Kidney capillary endothelial cell (primary cell): ENCODE data around the gene FBXO42.
A peak's percentile ranks its signal among the peaks of the same experiment; 100 is the strongest.

Source experiments
- DNase-seq: peaks from one replicate; pipeline ENCODE4 v3.0.0-alpha.2; 2018; ENCODE audit warnings: low spot score

Gene FBXO42

DNA sequence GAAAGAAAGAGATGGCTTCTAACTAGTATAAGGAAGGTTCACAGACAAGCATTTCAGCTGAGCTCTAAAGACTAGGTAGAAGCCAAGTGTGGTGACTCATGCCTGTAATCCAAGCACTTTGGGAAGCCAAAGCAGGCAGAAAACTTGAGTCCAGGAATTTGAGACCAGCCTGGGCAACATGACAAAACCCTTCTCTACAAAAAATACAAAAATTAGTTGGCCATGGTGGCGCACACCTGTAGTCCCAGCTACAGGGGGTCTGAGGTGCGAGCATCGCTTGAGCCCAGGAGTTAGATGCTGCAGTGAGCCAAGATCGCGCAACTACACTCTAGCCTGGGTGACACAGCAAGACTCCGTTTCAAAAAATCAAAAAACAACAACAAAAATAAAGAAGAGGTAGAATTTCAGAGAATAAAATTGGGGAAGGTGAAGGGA, 27.8 kb downstream of the FBXO42 start:
- no peak for DNase-seq

DNA sequence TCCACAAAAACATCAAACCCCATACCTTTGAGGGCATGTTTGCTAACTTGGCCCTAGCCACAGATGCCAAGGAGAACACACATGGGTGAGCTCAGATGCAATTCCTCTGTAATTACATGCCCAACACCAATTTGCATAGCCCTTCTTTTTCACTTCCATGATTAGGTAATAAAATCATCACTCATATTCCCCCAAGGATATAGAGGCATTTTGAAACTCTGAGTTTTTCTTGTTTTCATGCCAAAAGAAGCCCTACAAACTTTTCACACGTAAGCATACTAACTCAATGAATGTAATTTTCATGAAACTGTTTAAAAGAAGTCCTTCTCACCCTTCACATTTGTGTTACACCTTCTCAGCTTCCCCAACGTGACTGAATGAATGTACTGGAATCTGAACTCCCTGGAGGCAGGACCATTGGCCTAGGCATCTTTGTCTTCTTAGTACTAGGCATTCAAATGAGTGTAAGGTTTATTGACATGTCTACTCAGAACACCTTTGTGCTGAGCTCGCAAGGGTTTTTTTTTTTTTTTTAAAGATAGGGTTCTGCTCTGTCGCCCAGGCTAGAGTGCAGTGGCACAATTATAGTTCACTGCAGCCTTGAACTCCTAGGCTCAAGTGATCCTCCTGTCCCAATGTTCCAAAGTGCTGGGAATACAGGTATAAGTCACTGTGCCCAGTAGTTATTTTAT, 31.0 kb downstream of the FBXO42 start:
- DNase-seq, result no peak

DNA sequence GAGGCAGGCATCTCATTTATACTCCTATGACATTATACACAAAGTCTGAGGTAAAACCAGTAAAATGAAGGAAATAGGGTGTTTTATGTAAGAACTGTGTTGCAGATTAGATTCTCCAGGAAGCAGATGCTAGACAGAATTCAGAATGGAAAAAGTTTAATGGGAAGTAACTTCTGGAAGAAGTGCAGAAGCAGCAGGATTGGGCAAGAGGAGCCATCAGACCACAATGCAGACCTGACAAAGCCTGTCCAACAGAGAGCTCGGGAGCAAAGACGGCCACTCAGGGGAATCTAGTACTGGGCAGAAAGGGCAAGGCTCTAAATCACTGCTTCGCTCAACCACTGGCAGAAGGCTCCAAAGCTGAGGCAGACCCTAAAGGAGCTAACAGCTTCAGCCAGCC, 33.7 kb downstream of the FBXO42 start:
- no peak for DNase-seq

DNA sequence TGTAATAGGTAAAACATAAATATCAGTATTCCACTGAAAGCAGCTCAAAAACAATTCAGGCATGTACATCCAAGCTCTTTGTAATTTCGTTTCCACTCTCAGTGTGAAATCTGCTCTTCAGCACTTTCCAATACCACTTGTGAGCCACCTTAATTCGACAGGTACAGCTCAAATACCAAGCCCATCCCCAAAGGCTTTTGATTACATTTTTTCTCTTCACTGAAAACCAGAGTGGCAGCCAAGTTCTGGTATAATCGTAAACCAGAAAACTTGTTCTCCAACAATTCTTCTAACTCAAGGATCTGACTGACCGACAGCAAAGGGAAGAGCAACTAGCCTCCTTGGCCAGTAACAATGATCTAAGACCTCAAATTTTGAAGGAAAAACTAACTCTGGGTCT, 36.8 kb downstream of the FBXO42 start:
- DNase-seq, result no peak

DNA sequence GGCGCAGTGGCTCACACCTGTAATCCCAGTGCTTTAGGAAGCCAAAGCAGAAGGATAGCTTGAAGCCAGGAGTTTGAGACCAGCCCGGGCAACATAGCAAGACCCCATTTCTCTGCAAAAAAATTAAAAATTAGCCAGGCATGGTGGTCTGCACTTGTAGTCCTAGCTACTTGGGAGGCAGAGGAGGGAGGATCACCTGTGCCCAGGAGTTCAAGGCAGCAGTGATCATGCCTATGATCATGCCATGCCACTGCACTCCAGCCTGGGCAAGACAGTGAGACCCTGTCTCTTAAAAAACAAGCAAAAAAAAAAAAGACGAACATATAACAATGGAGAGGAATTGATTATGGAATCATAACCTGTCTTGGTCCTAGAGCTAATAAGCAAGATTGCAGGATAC, 45.1 kb downstream of the FBXO42 start:
- no peak for DNase-seq

DNA sequence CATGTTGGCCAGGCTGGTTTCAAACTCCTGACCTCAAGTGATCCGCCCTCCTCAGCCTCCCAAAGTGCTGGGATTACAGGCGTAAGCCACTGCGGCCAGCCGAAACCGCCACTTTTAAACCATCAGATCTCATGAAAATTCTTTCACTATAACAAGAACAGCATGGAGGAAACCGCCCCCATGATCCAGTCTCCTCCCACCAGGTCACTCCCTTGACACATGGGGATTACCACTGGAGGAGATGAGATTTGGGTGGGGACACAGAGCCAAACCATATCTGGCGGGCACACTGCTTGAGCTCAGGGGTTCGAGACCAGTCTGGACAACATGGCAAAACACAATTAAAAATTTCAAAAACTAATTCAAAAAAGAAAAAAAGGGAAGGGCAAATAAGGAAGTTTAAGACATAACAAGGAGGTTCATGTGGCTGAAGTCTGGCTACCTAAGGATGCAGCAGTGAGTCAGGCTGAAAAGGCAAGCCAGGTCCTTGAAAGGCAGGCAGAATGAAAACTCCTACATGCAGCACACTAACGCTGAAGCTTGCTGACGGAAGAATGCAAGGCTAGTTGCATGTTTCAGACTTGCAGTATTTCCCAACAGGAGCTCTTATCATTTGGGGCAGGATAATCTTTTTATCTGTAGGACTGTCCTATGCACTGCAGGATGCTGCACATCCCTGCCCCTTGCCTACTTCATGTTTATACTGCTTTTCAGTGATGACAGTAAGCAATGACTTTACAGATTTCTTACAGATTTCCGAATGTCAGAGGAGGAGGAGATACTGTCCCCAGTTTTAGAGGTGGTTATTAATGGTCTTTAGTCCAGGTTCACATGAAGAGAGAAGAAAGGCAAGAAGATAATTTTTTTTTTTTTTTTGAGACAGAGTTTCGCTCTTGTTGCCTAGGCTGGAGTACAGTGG, 49.3 kb downstream of the FBXO42 start:
- no peak for DNase-seq

DNA sequence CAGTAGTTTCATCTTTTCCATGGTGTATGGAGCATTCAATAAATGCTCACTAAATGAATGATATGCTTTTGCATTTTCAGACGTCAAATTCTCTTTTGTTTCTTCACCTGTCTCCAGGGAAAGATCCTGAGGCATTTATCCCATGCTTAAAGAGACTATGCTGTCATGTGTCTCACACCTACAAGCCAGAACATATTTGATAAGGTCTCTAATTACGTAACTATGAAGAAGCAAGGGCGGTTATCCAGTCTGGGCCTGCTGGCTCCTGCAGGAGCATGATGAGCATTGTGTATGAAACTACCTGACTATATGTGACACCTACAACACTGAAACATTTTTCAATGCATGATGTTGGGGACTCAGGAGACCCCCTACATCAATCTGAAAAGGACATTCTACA, 51.8 kb downstream of the FBXO42 start:
- no peak for DNase-seq

DNA sequence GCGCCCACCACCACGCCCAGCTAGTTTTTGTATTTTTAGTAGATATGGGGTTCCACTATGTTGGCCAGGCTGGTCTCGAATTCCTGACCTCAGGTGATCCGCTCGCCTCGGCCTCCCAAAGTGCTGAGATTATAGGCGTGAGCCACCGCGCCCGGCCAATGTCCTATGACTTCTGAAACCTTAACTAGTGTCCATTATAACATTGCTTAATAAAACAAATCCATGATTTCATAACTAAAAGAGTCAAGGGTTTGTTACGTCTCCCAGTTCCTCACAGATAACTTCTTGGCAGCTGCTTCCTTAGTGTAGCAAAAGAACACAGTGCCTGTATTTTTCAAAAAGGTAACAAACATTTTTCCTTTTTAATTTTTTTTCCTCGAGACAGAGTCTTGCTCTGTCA, 53.6 kb downstream of the FBXO42 start:
- DNase-seq, result no peak

DNA sequence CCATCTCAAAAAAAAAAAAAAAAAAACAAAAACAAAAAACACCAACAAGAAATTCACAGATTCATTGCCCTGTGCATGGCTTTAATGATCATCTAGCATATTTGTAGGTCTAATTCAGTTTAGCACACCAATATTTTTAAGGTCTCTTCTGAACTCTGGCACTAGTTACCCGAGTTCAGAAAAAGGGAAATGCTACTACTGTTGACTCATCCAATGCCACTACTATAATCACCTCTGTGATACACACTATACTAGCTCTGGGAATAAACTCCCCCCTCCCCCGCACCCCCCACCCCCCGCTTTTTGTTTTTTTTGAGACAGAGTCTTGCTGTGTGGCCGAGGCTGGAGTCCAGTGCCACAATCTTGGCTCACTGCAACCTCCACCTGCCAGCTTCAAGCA, 55.6 kb downstream of the FBXO42 start:
- DNase-seq, result no peak

DNA sequence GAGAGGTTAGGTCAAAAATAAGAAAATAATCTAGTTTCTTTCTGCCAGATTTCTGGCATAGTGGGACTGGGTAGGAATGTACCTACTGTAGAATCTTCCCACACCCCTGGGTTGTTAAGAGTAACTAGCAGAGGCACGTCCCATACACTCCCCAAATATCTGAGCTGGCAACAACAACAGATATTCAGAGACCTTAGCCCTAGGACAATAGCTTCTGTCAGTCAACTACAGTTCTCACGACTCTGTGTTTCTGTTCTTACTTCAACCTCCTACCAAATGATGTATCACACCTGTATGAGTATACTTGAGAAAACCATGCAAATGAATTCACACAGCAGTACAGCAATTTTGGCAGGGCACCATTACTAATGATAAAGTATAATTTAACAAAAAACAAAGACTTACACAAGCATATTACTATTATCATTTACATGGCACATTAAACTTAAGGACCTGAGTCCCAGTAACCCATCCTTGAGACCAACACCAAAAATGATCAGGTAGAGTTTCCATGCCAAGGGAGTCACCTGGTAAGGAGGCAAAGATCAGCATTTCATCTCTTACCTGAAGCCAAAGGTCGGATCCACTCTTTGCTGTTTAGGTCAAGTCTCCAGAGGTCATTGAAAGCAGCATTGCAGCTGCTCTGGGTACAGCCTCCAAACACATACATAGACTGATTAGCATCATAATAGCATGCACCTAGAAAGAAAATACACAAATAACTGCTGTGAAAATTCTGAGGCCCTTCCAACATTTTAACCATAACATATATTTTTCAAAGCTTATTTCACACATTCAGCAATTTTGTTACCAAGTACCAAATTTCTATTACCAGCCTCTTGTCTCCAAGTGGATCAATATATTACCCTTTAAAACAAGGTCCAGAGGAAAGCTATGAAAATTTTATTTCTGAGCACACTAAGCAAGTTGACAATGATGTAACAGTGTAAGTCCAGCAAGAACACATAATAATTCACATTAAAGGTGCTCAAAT, 57.8 kb downstream of the FBXO42 start:
- no peak for DNase-seq

DNA sequence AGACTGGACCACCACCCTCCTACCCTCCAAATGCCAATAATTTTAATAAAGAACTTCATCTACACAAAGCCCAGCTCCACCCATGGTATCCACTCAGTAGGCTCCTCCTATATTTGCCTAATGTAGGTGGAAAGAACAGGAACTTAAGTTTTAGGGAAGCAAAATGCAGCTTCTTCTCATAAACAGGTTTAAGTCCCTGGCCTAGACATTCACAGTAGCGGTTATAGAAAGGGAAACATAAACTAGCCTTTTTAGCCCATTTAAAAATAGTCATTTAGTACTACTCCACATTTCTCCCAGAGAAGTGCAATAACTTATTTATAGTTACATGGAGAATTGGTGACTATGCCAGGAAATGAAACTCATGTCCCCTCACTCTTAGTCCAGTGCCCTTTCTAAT, 58.7 kb downstream of the FBXO42 start:
- peak; percentile 36 for DNase-seq

DNA sequence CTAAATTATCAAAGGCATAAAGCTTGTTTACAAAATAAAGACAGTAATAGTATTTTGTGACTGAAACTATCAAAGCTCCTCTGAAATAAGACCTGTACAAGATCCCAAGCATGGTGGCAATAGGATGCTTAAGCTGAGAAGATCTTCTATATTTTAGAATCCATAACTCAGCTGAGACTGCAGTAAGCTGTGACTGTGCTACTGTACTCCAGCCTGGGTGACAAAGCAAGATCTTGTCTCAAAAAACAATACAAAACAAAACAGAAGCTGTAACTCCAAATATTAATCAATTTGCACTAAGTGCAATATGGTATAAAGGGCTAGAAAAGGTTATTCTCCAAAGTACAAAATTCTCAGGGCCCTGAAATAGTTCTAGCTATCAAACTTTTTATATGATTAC, 59.5 kb downstream of the FBXO42 start:
- no peak for DNase-seq

DNA sequence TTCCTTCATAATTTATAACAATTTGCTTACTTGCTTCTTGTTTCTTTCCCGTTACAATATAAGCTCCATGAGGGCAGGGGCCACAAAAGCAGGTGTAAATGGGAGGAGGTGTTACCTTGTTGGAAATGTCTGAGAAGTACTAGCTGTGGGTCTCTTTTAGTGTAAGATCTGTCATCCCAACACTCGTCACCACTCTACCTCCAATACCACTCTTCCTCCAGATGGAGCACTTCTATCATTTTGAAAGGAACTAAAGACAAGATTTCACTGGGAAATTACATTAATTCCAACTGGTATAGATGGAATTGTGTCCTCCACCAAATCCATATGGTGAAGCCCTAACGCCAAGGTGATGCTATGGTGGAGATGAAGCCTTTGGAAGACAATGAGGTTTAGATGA, 62.3 kb downstream of the FBXO42 start:
- no peak for DNase-seq

DNA sequence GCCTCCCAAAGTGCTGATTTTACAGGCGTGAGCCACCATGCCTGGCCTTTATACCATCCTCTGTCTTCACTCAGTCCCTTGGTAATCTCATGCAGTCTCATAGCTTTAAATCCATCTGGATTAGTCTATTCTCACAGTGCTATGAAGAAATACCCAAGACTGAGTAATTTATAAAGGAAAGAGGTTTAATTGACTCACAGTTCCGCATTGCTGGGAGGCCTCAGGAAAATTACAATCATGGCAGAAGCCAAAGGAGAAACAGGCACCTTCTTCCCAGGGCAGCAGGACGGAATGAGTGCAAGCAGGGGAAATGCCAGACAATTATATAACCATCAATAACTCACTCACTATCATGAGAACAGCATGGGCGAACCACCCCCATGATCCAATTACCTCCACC, 66.2 kb downstream of the FBXO42 start:
- no peak for DNase-seq

DNA sequence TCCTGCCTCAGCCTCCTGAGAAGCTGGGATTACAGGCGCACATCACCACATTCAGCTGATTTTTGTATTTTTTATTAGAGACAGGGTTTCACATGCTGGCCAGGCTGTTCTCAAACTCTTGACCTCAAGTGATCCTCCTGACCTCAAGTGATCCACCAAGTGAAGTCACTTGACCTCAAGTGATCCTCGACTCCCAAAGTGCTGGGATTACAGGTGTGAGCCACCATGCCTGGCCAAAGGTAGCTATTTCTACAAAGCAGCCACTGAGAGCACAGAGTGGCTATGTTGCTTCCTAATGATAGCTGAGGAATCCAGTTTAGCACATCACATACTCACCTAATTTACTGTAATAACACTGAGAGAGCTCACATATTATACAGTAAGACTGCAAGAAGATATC, 70.5 kb downstream of the FBXO42 start:
- DNase-seq, result no peak

DNA sequence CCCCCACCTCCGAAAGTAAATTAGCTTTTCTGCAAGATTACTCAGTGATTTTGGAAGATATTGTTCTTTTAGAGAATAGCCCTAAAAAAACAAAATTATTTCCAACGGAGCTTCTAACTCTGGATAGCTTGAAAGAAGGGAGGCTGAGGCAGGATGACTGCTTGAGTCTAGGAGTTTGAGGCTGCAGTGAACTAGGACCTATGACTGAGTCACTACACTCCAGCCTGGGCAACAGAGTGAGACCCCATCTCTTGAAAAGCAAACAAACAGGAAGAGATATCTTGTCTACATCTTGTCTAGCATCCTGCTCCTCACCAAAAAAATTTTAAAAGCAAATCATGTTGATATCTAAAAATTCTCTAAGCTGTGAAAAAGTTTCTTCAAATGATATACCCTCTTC, 73.1 kb downstream of the FBXO42 start:
- no peak for DNase-seq

DNA sequence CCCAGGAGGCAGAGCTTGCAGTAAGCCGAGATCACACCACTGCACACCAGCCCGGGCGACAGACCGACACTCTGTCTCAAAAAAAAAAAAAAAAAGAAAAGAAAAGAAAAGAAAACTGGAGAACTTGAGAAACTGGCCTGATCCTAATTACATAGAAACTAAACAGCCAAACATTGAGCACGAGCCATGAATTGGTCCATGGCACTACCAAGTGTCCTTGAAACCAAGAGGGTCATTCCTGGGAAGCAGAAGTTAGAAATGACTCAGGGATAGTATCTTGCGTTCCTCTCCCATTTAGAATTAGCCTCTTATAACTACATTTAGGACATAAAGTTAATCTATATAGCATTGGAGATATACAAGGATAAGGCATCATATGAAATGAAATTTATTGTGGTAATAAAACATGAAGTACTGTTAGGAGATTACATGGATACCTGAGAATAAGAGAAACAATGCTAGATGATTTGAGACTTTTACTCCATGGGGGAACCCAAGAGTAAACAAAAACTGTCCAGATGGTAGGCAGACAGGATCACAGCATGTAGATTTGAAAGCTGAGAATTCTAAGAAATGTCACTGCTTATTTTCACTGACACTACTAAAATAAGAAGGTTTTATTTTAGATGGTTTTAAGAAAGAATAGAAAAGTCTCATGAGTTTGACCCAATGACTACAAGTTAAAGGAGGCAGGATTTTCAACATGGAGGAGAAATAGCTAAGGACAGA, 75.8 kb downstream of the FBXO42 start:
- no peak for DNase-seq

DNA sequence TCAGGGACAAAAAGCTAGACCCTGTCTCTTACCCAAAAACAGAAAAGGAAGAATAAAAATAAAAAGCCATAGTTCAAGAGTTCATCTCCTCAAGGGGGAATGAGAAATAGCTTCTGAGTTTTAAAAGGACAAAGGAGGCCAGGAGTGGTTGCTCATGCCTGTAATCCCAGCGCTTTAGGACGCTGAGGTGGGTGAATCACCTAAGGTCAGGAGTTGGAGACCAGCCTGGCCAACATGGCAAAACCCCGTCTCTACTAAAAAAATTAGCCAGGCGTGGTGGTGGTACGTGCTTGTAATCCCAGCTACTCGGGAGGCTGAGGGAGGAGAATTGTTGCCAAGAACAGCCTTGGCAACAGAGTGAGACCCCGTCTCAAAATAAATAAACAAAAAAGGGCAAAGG, 76.7 kb downstream of the FBXO42 start:
- DNase-seq, result no peak

DNA sequence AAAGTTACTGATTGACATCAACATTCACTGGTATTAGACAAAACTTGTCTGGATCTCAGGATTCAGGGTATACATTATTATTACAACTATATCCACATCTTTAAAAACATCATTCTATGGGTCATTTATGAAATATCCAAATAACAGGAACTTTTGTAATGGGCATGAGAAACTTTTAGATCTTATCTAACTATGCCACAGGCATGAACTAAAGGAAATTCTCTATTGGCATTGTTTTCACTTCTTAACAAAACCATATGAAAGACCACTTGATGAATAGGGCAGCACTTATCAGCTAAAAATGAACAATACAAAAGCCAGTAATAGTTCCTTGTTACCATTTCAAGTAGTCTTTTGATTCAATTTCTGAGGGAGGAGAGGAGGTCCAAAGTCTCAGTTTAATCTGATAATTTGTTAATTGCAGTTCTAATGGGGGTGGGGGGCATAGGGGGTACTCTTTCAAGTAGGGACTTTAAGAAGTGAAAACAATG, 84.5 kb downstream of the FBXO42 start:
- no peak for DNase-seq

DNA sequence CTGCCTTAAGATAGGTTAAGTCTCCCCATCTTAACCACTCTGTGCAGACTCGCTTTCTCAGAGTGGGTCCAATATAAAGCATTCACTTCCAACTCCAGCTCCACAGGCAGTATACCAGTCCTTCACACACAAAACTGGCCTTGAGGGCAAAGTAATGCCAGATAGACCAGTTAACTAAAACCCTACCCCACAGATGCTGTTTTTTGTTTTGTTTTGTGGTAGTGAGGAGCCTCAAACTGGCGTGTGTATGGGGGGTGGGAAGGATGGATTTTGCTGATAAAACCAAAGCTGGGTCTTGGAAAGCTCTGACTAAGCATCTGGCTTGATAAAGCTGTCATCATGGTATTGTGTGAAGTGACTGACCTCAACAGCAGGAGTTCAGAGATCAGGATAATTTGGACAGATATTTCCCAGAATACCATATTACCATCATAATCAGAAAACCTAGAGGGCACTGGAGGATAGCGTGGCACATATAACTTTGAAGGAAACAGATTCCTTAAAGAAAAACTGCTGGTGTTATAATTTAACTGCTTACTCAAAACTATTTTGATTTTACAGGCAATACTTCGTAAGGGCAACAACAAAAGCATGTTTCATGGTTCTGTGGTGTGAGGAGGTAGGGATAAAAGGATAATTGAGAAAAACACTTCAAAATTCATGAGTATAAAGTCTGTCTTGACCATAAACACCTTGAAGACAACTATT, 85.7 kb downstream of the FBXO42 start:
- no peak for DNase-seq

DNA sequence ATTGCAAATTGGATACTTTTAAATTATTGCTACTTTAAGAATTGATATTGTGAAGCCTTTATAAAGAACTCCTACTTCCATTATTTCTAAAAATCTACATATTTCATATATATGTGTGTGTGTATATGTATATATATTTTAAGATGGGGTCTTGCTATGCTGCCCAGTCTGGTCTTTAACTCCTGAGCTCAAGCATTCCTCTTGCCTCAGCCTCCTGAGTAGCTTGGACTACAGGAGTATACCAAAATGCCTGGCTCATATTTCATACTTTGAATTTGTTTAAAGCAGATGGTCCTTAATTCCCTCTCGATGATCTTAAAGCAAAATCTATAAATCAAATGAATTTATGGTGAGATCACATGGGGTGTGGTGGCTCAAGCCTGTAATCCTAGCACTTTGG, 90.2 kb downstream of the FBXO42 start:
- DNase-seq, result no peak
